Stomach (tissue), 4 donors: ENCODE measurements around the gene ATXN1.

Experiments
- CTCF ChIP-seq, 7 experiments: fragments of 450-650 bp in 4 of 7; fragments of 200-600 bp in 3 of 7; sonication (generic) in 3 of 7; IDR thresholded peaks; one replicate each; pipeline ENCODE4 v1.5.1; 2016 to 2019; ENCODE audit warnings: antibody characterized with exemption in 7 of 7, control low read depth in 2 of 7, mild to moderate bottlenecking in 1 of 7
- EP300 ChIP-seq: sonication (generic); formaldehyde crosslinking; IDR thresholded peaks from one replicate; pipeline ENCODE4 v1.6.1; 2017; ENCODE audit warnings: antibody characterized with exemption
- POLR2A ChIP-seq, 4 donors: fragments of 450-650 bp; IDR thresholded peaks; one replicate each; pipeline ENCODE4 v1.6.1; 2016; ENCODE audit warnings: antibody characterized with exemption in 4 of 4, control low read depth in 2 of 4, mild to moderate bottlenecking in 1 of 4, moderate library complexity in 1 of 4
- POLR2AphosphoS5 ChIP-seq, 3 donors: sonication (generic); formaldehyde crosslinking; IDR thresholded peaks; one replicate each; pipeline ENCODE4 v1.6.1; 2016; ENCODE audit warnings: antibody characterized with exemption in 3 of 3

GRCh38 chr6:16313732-16314131 is 447.5 kb downstream of the ATXN1 start:
- TF ChIP-seq POLR2A (IDR thresholded peaks at IDR 0.05) (no peak), CTCF (IDR thresholded peaks at IDR 0.05) (no peak), POLR2AphosphoS5 (IDR thresholded peaks at IDR 0.05) (no peak), EP300 (no peak)
